A549 (cell line): ENCODE results near the gene AUH.

Experiments
- BCL3 ChIP-seq: fragments of >200 bp; sonication (Bioruptor Twin); formaldehyde crosslinking; IDR thresholded peaks from 3 replicates; pipeline ENCODE4 v1.6.1; 2016
- CBX2 ChIP-seq: fragments of 200-600 bp; sonication (generic); IDR thresholded peaks from 2 replicates; pipeline ENCODE4 v1.6.1; 2016; ENCODE audit warnings: low read depth, mild to moderate bottlenecking, borderline replicate concordance
- CHD2 ChIP-seq: fragments of 150-350 bp; IDR thresholded peaks from 2 replicates; pipeline ENCODE4 v1.6.1; 2014; ENCODE audit warnings: low read length; ENCODE audit not compliant: partially characterized antibody
- CTCF ChIP-seq: fragments of >200 bp; sonication (Bioruptor Twin); formaldehyde crosslinking; IDR thresholded peaks from 3 replicates; pipeline ENCODE4 v1.5.1; 2016
- EP300 ChIP-seq, 2 experiments: fragments of >200 bp; sonication (Bioruptor Twin); formaldehyde crosslinking; IDR thresholded peaks; 2 replicates in 1 of 2; 3 replicates in 1 of 2; pipeline ENCODE4 v1.6.1; 2016 to 2017
- JUN ChIP-seq, 2 experiments: fragments of >200 bp; sonication (Bioruptor Twin); formaldehyde crosslinking; IDR thresholded peaks; 2 replicates in 1 of 2; 3 replicates in 1 of 2; pipeline ENCODE4 v1.6.1; 2016 to 2017
- MAX ChIP-seq: IDR thresholded peaks from 2 replicates; pipeline ENCODE4 v1.6.1; 2012
- NFE2L2 ChIP-seq: fragments of 150-350 bp; conservative IDR thresholded peaks from 2 replicates; pipeline ENCODE4 v1.6.1; 2014; ENCODE audit warnings: low read length
- POLR2A ChIP-seq: IDR thresholded peaks from 2 replicates; pipeline ENCODE4 v1.6.1; 2012; ENCODE audit warnings: mild to moderate bottlenecking, low read length
- POLR2AphosphoS2 ChIP-seq: conservative IDR thresholded peaks from 2 replicates; pipeline ENCODE4 v1.6.1; 2012; ENCODE audit warnings: low read length, improper control_type of control experiment, inconsistent platforms
- RNF2 ChIP-seq: fragments of 200-600 bp; sonication (generic); IDR thresholded peaks from 2 replicates; pipeline ENCODE4 v1.6.1; 2016; ENCODE audit warnings: low read depth, mild to moderate bottlenecking, antibody characterized with exemption, moderate library complexity, borderline replicate concordance

- TF ChIP-seq POLR2AphosphoS2 (no peak), RNF2 (no peak), CTCF (no peak), EP300 (IDR thresholded peaks at IDR 0.05) (no peak), MAX (no peak), BCL3 (no peak), JUN (IDR thresholded peaks at IDR 0.05) (no peak), CBX2 (no peak), CHD2 (no peak), NFE2L2 (no peak), POLR2A (no peak)
Measured at GRCh38 chr9:91296354-91296753, 65.4 kb downstream of the AUH start.
